Measurements from ENCODE around the gene SRSF3. TPM values are rescaled to one million over a fixed set of nuclear protein-coding genes. Genes with fewer than 3 reads are reported as not detected.

Gene SRSF3
- 111 and 171 TPM in 2 replicates for total RNA-seq (2014; rRNA removed; shearing (Covaris generic))

GRCh38 chr6:36594029-36594815 is at the start of gene SRSF3:
Gene SRSF3 (plus strand): TSS chr6:36594362. CDS start chr6:36596763, 2,401 bp downstream.
- peaks cover 27% of the 10 kb centered on the region for H3K36me3 ChIP-seq (replicated peaks; ENCODE audit: control insufficient read depth, insufficient read depth, low read length)

DNA sequence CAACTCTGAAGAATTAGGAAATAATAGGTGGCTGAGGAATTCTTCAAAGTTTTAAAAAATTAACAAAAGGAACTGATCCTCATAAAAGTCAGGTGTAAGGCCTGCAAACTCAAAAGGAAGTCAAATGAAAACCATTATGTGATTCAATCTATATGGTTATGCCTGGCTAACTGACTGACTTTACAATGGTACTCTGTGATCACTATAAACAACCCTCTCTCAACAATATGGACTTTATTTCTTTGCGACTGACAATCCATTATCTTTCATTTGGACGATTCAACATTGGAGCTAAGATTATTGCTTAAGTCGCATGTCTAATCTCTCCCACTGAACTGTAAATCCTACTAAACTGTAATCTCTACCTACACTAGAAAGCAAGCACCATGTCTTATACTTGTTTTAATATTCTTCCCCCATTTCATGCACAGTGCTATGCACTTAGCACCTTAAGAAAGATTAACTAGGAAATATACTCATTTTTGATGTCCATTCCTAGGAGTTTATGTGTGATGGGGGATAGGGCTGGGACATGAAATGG is 48.3 kb upstream of the SRSF3 start:
- Histone ChIP-seq H3K36me3 (replicated peaks; ENCODE audit: control insufficient read depth, insufficient read depth, low read length) (no peaks in the 10 kb centered on the region), H3K4me3 (ENCODE audit: insufficient read depth, low read depth, low read length) (peak overlapping the region; percentile 88)
- DNase-seq, result no peak

More at GRCh38 chr6:36594029-36594815, at the start of gene SRSF3:
- peak; percentile 95 for DNase-seq
- Histone ChIP-seq H3K4me3 (ENCODE audit: insufficient read depth, low read depth, low read length) (peak within 1 kb of the TSS; percentile 94), H3K27me3 (ENCODE audit: control insufficient read depth, insufficient read depth, low read length) (no peaks in the 10 kb centered on the region)

DNA sequence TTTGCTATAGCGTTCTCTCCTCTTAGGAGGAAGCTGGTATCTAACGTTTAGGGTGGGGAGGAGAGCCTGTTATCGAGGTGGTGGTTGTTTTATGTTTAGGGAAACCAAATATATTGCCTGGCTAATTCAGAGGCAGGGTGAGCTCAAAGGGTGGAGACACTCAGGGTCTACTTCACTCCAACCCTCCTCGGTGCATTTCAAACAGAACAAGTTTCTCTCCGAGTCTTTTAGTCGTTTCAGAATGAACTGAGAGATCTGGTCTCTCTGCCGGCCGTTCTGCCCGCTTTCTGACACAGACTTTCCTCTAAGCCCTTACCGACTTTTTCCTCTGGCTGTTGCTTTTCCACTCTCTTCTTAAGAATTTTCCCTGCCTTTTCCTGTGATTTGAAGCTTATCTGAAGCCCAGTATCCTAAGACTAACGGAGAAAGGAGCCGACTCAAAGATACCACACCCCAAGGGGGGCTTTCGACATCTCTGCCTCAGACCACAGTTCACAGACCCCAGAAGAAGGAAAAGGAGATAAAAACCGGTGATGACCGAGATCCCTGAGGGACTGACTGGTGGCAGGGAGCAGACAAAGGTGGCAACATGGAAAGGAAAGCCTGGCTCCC is 47.7 kb upstream of the SRSF3 start:
- peak; percentile 26 for DNase-seq
- no peaks in the 10 kb centered on the region for H3K27me3 ChIP-seq (ENCODE audit: control insufficient read depth, insufficient read depth, low read length)
- H3K36me3 ChIP-seq (replicated peaks; ENCODE audit: control insufficient read depth, insufficient read depth, low read length), result no peaks in the 10 kb centered on the region
- H3K4me3 ChIP-seq (ENCODE audit: insufficient read depth, low read depth, low read length), result peak overlapping the region; percentile 88

More for the DNA sequence above, 48.3 kb upstream of the SRSF3 start:
- no peaks in the 10 kb centered on the region for H3K27me3 ChIP-seq (ENCODE audit: control insufficient read depth, insufficient read depth, low read length)

DNA sequence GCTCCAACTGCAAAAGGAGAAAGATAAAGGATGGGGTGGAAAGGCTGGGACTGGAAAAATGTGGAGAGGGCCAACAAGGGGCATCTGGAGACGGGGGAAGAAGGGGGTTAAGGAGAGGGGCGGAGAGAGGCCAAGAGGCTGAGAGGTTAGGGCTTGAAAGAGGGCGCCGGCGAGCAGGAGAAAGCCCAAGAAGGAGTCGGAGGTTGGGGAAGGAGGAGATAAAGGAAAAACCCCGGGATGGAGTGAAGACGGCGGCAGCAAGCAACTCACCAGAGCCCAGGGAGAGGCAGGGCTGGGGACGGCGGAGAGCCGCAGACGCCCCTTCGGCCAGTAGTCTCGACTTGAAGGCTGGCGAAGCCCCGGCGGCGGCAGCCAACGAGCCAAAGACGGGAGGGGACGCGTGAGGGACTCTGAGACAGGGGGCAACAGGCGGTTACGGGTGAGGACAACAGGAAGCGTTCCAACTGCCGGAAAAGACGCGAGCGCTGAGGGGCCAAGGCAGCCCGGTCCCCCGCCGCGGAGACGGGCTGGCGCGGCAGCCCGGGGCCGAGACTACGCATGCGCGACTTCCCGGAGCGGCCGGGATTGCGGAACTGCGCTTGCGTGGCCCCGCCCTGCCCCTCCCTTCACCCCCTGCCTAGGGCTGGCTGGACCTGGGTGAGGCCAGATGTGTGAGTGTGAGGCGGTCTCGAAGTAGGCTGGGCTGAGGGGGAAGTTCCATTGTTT is 47.1 kb upstream of the SRSF3 start, which contains the start of gene STK38:
Gene STK38, minus strand, starts transcription at position 560 of the 726 bp plus-strand sequence. CDS start 7,277 bp downstream, outside the sequence.
- peak; percentile 98 for DNase-seq
- Histone ChIP-seq H3K4me3 (ENCODE audit: insufficient read depth, low read depth, low read length) (peak within 1 kb of the TSS; percentile 88), H3K36me3 (replicated peaks; ENCODE audit: control insufficient read depth, insufficient read depth, low read length) (no peaks in the 10 kb centered on the region), H3K27me3 (ENCODE audit: control insufficient read depth, insufficient read depth, low read length) (no peaks in the 10 kb centered on the region)

- H3K4me3 ChIP-seq (ENCODE audit: insufficient read depth, low read depth, low read length), result no peak overlapping the region
- no peaks in the 10 kb centered on the region for H3K27me3 ChIP-seq (ENCODE audit: control insufficient read depth, insufficient read depth, low read length)
- DNase-seq, result peak; percentile 55
- no peaks in the 10 kb centered on the region for H3K36me3 ChIP-seq (replicated peaks; ENCODE audit: control insufficient read depth, insufficient read depth, low read length)
These were observed 46.3 kb upstream of the SRSF3 start for GRCh38 chr6:36547646-36548400.

- H3K4me3 ChIP-seq (ENCODE audit: insufficient read depth, low read depth, low read length), result no peak overlapping the region
- no peaks in the 10 kb centered on the region for H3K27me3 ChIP-seq (ENCODE audit: control insufficient read depth, insufficient read depth, low read length)
- DNase-seq, result no peak
- H3K36me3 ChIP-seq (replicated peaks; ENCODE audit: control insufficient read depth, insufficient read depth, low read length), result no peaks in the 10 kb centered on the region
These were observed 45.8 kb upstream of the SRSF3 start for GRCh38 chr6:36548401-36548743.

- H3K36me3 ChIP-seq (replicated peaks; ENCODE audit: control insufficient read depth, insufficient read depth, low read length), result no peaks in the 10 kb centered on the region
- H3K4me3 ChIP-seq (ENCODE audit: insufficient read depth, low read depth, low read length), result no peak overlapping the region
- DNase-seq, result no peak
- no peaks in the 10 kb centered on the region for H3K27me3 ChIP-seq (ENCODE audit: control insufficient read depth, insufficient read depth, low read length)
These were observed 43.6 kb upstream of the SRSF3 start for GRCh38 chr6:36550473-36551000.

DNA sequence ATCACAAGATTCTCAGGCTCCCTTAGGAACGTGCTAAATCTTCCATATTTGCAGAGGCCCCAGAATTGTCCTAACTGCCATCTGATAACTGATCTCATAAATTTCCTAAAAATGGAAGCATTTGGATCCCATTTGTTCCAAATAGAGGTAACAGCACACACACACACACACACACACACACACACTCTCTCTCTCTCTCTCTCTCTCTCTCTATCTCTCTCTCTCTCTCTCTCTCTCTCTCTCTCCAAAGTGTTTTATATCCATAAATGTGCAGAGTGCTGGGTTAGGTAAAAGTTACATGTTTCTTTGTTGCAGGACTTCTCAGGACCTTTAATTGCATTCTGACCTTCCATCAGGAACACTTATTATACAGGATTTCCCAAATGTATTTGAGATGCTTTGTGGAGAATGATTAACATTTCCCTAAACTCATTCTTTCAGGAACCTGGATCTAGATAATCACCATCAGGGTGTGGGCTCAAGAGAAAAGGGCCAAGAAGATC is 38.4 kb upstream of the SRSF3 start:
- no peaks in the 10 kb centered on the region for H3K27me3 ChIP-seq (ENCODE audit: control insufficient read depth, insufficient read depth, low read length)
- DNase-seq, result no peak
- H3K4me3 ChIP-seq (ENCODE audit: insufficient read depth, low read depth, low read length), result no peak overlapping the region

GRCh38 chr6:36556281-36556680 is 37.9 kb upstream of the SRSF3 start:
- no peaks in the 10 kb centered on the region for H3K27me3 ChIP-seq (ENCODE audit: control insufficient read depth, insufficient read depth, low read length)
- no peak for DNase-seq
- H3K36me3 ChIP-seq (replicated peaks; ENCODE audit: control insufficient read depth, insufficient read depth, low read length), result no peaks in the 10 kb centered on the region
- H3K4me3 ChIP-seq (ENCODE audit: insufficient read depth, low read depth, low read length), result no peak overlapping the region

More for the DNA sequence above, 38.4 kb upstream of the SRSF3 start:
- no peaks in the 10 kb centered on the region for H3K36me3 ChIP-seq (replicated peaks; ENCODE audit: control insufficient read depth, insufficient read depth, low read length)

DNA sequence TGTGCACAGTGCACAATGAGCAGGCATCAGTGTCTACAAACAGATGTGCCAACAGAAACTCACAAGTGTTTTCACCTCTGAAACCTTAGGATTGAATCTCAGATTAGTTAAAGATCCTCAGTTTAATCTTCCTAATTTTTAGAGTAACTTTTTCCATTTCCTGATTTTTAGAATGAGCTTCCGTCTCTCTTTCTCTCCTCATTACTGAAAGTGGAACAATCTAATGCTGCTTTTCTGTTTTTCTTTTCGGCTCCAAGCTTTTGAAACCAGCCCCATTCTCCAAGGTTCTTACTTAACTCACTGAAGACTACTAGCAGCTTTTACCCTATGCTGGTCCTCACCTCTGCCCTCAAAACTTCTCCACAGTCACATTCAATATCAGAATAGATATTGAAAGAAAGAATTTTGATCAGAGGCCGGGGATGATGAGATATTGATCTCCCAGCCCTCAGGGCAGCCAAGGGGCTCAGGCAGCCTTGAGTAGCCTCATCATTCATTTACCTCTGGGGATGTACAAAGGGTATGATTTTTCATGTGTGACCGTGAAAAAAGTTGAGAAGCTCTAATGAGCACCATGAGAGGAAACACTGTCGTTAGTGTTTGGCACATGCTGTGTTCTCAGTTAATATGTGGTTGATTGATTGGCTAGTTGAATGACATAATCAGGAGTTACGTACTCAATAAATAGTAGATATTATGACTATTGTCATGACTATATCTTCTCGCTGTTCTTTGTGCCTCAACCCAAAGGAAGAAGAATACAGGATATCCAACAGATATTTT is 35.0 kb upstream of the SRSF3 start:
- H3K27me3 ChIP-seq (ENCODE audit: control insufficient read depth, insufficient read depth, low read length), result no peaks in the 10 kb centered on the region
- H3K4me3 ChIP-seq (ENCODE audit: insufficient read depth, low read depth, low read length), result no peak overlapping the region
- DNase-seq, result no peak
- no peaks in the 10 kb centered on the region for H3K36me3 ChIP-seq (replicated peaks; ENCODE audit: control insufficient read depth, insufficient read depth, low read length)

GRCh38 chr6:36560822-36561221 is 33.3 kb upstream of the SRSF3 start:
- DNase-seq, result no peak
- Histone ChIP-seq H3K4me3 (ENCODE audit: insufficient read depth, low read depth, low read length) (no peak overlapping the region), H3K27me3 (ENCODE audit: control insufficient read depth, insufficient read depth, low read length) (no peaks in the 10 kb centered on the region), H3K36me3 (replicated peaks; ENCODE audit: control insufficient read depth, insufficient read depth, low read length) (no peaks in the 10 kb centered on the region)

DNA sequence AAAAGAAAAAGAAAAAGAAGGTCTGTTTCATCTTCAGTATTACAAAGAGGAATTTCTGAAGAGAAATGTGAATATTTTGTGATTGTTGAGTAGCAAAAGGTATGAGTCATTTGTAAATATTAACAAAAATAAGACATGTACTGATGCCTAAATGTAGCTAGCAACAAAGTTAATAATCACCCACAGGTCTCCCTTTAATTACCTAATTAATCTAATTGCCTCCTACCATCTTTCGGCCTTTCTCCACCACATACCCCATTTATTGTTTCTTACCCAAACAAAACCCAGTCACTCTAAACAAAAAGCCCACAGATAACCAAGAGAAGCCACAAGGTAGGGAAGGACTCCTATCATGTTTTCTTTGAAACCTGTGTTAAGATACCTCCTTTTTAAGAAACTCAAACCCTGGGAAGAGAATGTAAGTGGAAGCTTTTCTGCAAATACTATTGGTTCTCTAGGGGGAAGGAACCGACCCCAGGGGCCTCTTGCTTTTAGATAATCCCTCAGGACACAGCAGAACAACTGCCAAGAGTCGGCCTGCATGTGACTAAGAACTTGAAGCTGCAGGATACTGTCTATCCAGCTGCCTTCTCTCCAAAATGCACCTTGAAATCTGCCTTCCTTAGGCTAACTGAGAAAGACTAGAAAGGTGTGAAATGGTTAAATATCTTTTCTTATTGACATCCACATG is 30.8 kb upstream of the SRSF3 start:
- Histone ChIP-seq H3K36me3 (replicated peaks; ENCODE audit: control insufficient read depth, insufficient read depth, low read length) (no peaks in the 10 kb centered on the region), H3K4me3 (ENCODE audit: insufficient read depth, low read depth, low read length) (no peak overlapping the region), H3K27me3 (ENCODE audit: control insufficient read depth, insufficient read depth, low read length) (no peaks in the 10 kb centered on the region)
- DNase-seq, result no peak

DNA sequence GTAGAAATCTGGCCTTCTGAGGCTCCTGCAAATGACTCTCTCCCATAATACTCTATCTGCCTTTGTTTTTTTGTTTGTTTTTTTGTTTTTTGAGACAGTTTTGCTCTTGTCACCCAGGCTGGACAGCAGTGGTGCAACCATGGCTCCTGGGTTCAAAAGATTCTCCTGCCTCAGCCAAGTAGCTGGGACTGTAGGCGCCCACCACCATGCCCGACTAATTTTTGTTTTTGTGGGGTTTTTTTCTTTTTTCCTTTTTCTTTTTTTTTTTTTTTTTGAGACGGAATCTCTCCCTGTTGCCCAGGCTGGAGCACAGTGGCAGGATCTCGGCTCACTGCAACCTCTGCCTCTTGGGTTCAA is 30.3 kb upstream of the SRSF3 start:
- H3K27me3 ChIP-seq (ENCODE audit: control insufficient read depth, insufficient read depth, low read length), result no peaks in the 10 kb centered on the region

More for the DNA sequence above, 30.3 kb upstream of the SRSF3 start:
- no peaks in the 10 kb centered on the region for H3K36me3 ChIP-seq (replicated peaks; ENCODE audit: control insufficient read depth, insufficient read depth, low read length)
- H3K4me3 ChIP-seq (ENCODE audit: insufficient read depth, low read depth, low read length), result no peak overlapping the region
- no peak for DNase-seq

Data from H7 (cell line).